Body of pancreas (tissue), 4 donors: Measurements from ENCODE around the gene RAI1.

Experiments
- CTCF ChIP-seq, 7 experiments: fragments of 450-650 bp in 4 of 7; fragments of 200-600 bp in 3 of 7; sonication (generic) in 3 of 7; IDR thresholded peaks; one replicate each; pipeline ENCODE4 v1.5.1; 2016 to 2019; ENCODE audit warnings: antibody characterized with exemption in 7 of 7
- POLR2A ChIP-seq, 3 donors: fragments of 450-650 bp; IDR thresholded peaks; one replicate each; pipeline ENCODE4 v1.6.1; 2016; ENCODE audit warnings: antibody characterized with exemption in 3 of 3, mild to moderate bottlenecking in 2 of 3

DNA sequence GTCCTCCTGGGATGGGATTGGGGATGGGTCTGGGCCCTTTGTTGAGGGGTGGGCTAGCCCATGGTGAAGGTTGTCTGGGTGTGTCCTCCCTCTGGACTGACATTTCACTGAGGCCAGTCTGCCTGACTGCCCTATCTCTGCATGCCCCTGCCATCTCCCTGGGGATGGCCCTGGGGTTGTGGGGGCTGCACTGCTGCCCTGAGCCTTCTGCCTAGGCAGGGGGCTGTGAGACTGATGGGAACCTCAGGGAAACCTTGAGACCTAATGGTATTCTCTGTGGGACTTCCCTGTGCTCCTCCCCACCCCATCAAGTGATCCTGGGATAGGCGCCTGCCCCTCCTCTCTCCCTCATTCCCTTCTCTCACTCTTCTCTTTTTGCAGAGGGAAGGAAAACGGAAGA, 19.9 kb downstream of the RAI1 start:
- TF ChIP-seq POLR2A (IDR thresholded peaks at IDR 0.05) (no peak), CTCF (IDR thresholded peaks at IDR 0.05) (no peak)
